H9 (cell line): ENCODE measurements around the gene PLEKHD1. TPM values are rescaled to one million over a fixed set of nuclear protein-coding genes. Genes with fewer than 3 reads are reported as not detected.

Source experiments
- DNase-seq: peaks from one replicate; pipeline ENCODE4 v3.0.0-alpha.2; 2017
- H2AFZ ChIP-seq: one replicate; pipeline ENCODE4 v1.6.1; 2013; ENCODE audit warnings: mild to moderate bottlenecking, low read length, control low read depth, moderate library complexity
- H2AK5ac ChIP-seq: 2 replicates; pipeline ENCODE4 v1.6.1; 2013; ENCODE audit warnings: low read length, control low read depth, mixed read lengths; ENCODE audit not compliant: insufficient read length
- H2BK120ac ChIP-seq: one replicate; pipeline ENCODE4 v1.6.1; 2013; ENCODE audit warnings: low read depth, mild to moderate bottlenecking, low read length, control low read depth, inconsistent platforms; ENCODE audit not compliant: poor library complexity, severe bottlenecking
- H2BK12ac ChIP-seq: 2 replicates; pipeline ENCODE4 v1.6.1; 2013; ENCODE audit warnings: low read length, control low read depth, mixed read lengths, low read depth; ENCODE audit not compliant: insufficient read length
- H2BK15ac ChIP-seq: 2 replicates; pipeline ENCODE4 v1.6.1; 2013; ENCODE audit warnings: low read depth, low read length, control low read depth
- H2BK20ac ChIP-seq: one replicate; pipeline ENCODE4 v1.6.1; 2013; ENCODE audit warnings: low read depth, mild to moderate bottlenecking, low read length, control low read depth, inconsistent platforms; ENCODE audit not compliant: poor library complexity, severe bottlenecking
- H2BK5ac ChIP-seq: 2 replicates; pipeline ENCODE4 v1.6.1; 2013; ENCODE audit warnings: low read length, control low read depth, mixed read lengths; ENCODE audit not compliant: insufficient read length
- H3K14ac ChIP-seq: 2 replicates; pipeline ENCODE4 v1.6.1; 2013; ENCODE audit warnings: low read length, control low read depth; ENCODE audit not compliant: insufficient read depth
- H3K18ac ChIP-seq: 2 replicates; pipeline ENCODE4 v1.6.1; 2013; ENCODE audit warnings: low read depth, mild to moderate bottlenecking, mixed read lengths, low read length, control low read depth; ENCODE audit not compliant: insufficient read length
- H3K23ac ChIP-seq: 2 replicates; pipeline ENCODE4 v1.6.1; 2013; ENCODE audit warnings: low read length, control low read depth, mixed read lengths, low read depth; ENCODE audit not compliant: insufficient read length
- H3K23me2 ChIP-seq: 2 replicates; pipeline ENCODE4 v1.6.1; 2013; ENCODE audit warnings: low read depth, mild to moderate bottlenecking, mixed read lengths, low read length, control low read depth; ENCODE audit not compliant: insufficient read length, poor library complexity, severe bottlenecking
- H3K27ac ChIP-seq: 2 replicates; pipeline ENCODE4 v1.5.1; 2013; ENCODE audit warnings: low read length, control low read depth, mixed read lengths, low read depth; ENCODE audit not compliant: insufficient read length
- H3K27me3 ChIP-seq: 2 replicates; pipeline ENCODE4 v1.6.1; 2013; ENCODE audit warnings: low read length, control low read depth, inconsistent platforms; ENCODE audit not compliant: insufficient read depth
- H3K4ac ChIP-seq: 2 replicates; pipeline ENCODE4 v1.6.1; 2013; ENCODE audit warnings: low read depth, mild to moderate bottlenecking, control low read depth, inconsistent platforms, low read length, moderate library complexity
- H3K4me1 ChIP-seq: 2 replicates; pipeline ENCODE4 v1.6.1; 2013; ENCODE audit warnings: low read length, control low read depth, inconsistent platforms; ENCODE audit not compliant: insufficient read depth
- H3K4me2 ChIP-seq: 2 replicates; pipeline ENCODE4 v1.6.1; 2013; ENCODE audit warnings: low read length, control low read depth, mixed read lengths; ENCODE audit not compliant: insufficient read length, insufficient read depth
- H3K56ac ChIP-seq: 2 replicates; pipeline ENCODE4 v1.6.1; 2013; ENCODE audit warnings: low read depth, mild to moderate bottlenecking, mixed read lengths, low read length, control low read depth; ENCODE audit not compliant: insufficient read length
- H3K79me1 ChIP-seq: 2 replicates; pipeline ENCODE4 v1.6.1; 2013; ENCODE audit warnings: low read depth, mild to moderate bottlenecking, moderate library complexity, low read length, control low read depth, inconsistent platforms; ENCODE audit not compliant: insufficient read depth, poor library complexity, severe bottlenecking
- H3K79me2 ChIP-seq: 2 replicates; pipeline ENCODE4 v1.6.1; 2013; ENCODE audit warnings: low read length, control low read depth, inconsistent platforms; ENCODE audit not compliant: insufficient read depth
- H3K9ac ChIP-seq: 2 replicates; pipeline ENCODE4 v1.6.1; 2013; ENCODE audit warnings: low read length, control low read depth, mixed read lengths; ENCODE audit not compliant: insufficient read length; ENCODE audit errors: extremely low read depth
- H3K9me3 ChIP-seq: one replicate; pipeline ENCODE4 v1.6.1; 2013; ENCODE audit warnings: low read depth, low read length, inconsistent platforms; ENCODE audit not compliant: control insufficient read depth
- H3T11ph ChIP-seq: one replicate; pipeline ENCODE4 v1.6.1; 2013; ENCODE audit warnings: mild to moderate bottlenecking, low read length, control low read depth, inconsistent platforms
- H4K20me1 ChIP-seq: one replicate; pipeline ENCODE4 v1.6.1; 2013; ENCODE audit not compliant: control insufficient read depth, insufficient read length, insufficient read depth
- H4K5ac ChIP-seq: 2 replicates; pipeline ENCODE4 v1.6.1; 2013; ENCODE audit warnings: low read depth, mild to moderate bottlenecking, mixed read lengths, low read length, control low read depth; ENCODE audit not compliant: insufficient read length
- H4K8ac ChIP-seq: replicated peaks from 2 replicates; pipeline ENCODE4 v1.6.1; 2013; ENCODE audit warnings: low read length, control low read depth, mixed read lengths, low read depth; ENCODE audit not compliant: insufficient read length
- H4K91ac ChIP-seq: 2 replicates; pipeline ENCODE4 v1.6.1; 2013; ENCODE audit warnings: low read depth, mild to moderate bottlenecking, moderate library complexity, mixed read lengths, low read length, control low read depth; ENCODE audit not compliant: insufficient read length
- H3K27ac Mint-ChIP-seq, 3 experiments: 2 replicates in 2 of 3; 3 replicates in 1 of 3; pipeline ENCODE4 v1.8.0; 2020 to 2021; ENCODE audit warnings: mixed read lengths in 3 of 3, mild to moderate bottlenecking in 1 of 3, moderate library complexity in 1 of 3
- H3K27me3 Mint-ChIP-seq: 2 replicates; pipeline ENCODE4 v1.8.0; 2021; ENCODE audit warnings: low read depth, mild to moderate bottlenecking, moderate library complexity, mixed read lengths
- H3K36me3 Mint-ChIP-seq, 3 experiments: 2 replicates in 2 of 3; 3 replicates in 1 of 3; pipeline ENCODE4 v1.8.0; 2020 to 2021; ENCODE audit warnings: low read depth in 3 of 3, mixed read lengths in 3 of 3; ENCODE audit not compliant: insufficient read depth in 1 of 3
- H3K4me1 Mint-ChIP-seq, 2 experiments: 2 replicates each; pipeline ENCODE4 v1.8.0; 2020; ENCODE audit warnings: mixed read lengths in 2 of 2
- H3K4me3 Mint-ChIP-seq, 2 experiments: 2 replicates in 1 of 2; 3 replicates in 1 of 2; pipeline ENCODE4 v1.8.0; 2020 to 2021; ENCODE audit warnings: mild to moderate bottlenecking in 2 of 2, mixed read lengths in 2 of 2, moderate library complexity in 1 of 2
- H3K9me3 Mint-ChIP-seq, 2 experiments: 2 replicates in 1 of 2; 3 replicates in 1 of 2; pipeline ENCODE4 v1.8.0; 2020; ENCODE audit warnings: mild to moderate bottlenecking in 2 of 2, mixed read lengths in 2 of 2, moderate library complexity in 1 of 2
- CTCF ChIP-seq: fragments of 200-600 bp; sonication (generic); conservative IDR thresholded peaks from 3 replicates; pipeline ENCODE4 v1.8.0; 2021; ENCODE audit warnings: antibody characterized with exemption, mild to moderate bottlenecking
- WGBS: extraction: QIAGEN DNeasy Blood & Tissue Kit; methylation state at CpG from one replicate; pipeline ENCODE4 v1.1.7; 2013; ENCODE audit warnings: missing lambda C conversion rate, low lambda C conversion rate, mixed read lengths; ENCODE audit not compliant: insufficient read length; ENCODE audit errors: extremely low coverage; 5-methylcytosine and 5-hydroxymethylcytosine counted together
- total RNA-seq: library from RNA; stranded (reverse); gene quantifications from 2 replicates; pipeline ENCODE4 v1.2.1, GENCODE V29; 2021

PLEKHD1 gene
- total RNA-seq, 1 experiment from 2014 or later: 0.37 TPM

- Histone ChIP-seq H3K9ac (no peak overlapping the region), H4K91ac (no peak overlapping the region), H4K5ac (no peak overlapping the region), H3K27ac (no peak overlapping the region), H2BK12ac (no peak overlapping the region), H3K14ac (no peak overlapping the region), H4K8ac (no peak overlapping the region), H3K9me3 (no peaks in the 10 kb centered on the region), H3K4me2 (no peak overlapping the region), H3K4ac (no peak overlapping the region), H3K23me2 (no peaks in the 10 kb centered on the region), H2BK120ac (no peak overlapping the region), H3K27me3 (no peaks in the 10 kb centered on the region), H4K20me1 (no peaks in the 10 kb centered on the region), H2BK15ac (no peak overlapping the region), H2BK5ac (no peak overlapping the region), H3K79me1 (no peaks in the 10 kb centered on the region), H2AK5ac (no peak overlapping the region), H3K23ac (no peak overlapping the region), H3K4me1 (no peaks in the 10 kb centered on the region), H2AFZ (no peak overlapping the region), H2BK20ac (no peak overlapping the region), H3K79me2 (no peaks in the 10 kb centered on the region), H3K56ac (no peak overlapping the region), H3K18ac (no peak overlapping the region), H3T11ph (no peak overlapping the region)
- Mint-ChIP-seq H3K27ac (no peak overlapping the region), H3K36me3 (no peaks in the 10 kb centered on the region), H3K4me3 (no peak overlapping the region), H3K4me1 (peaks cover 7 to 12% of the 10 kb centered on the region in 2 experiments), H3K27me3 (peaks cover 3% of the 10 kb centered on the region), H3K9me3 (no peaks in the 10 kb centered on the region)
- WGBS: no CpG with 5 or more reads among the region's 1 CpG
- no peak for TF ChIP-seq CTCF
- no peak for DNase-seq
Measured at GRCh38 chr14:69538766-69539165, 54.2 kb downstream of the PLEKHD1 start.
